Dedifferentiated amniotic fluid mesenchymal stem cell (primary cell): Measurements from ENCODE around the gene SPI1.

ENCODE experiments used
- DNase-seq: peaks from one replicate; pipeline ENCODE4 v3.0.0-alpha.2; 2016; ENCODE audit errors: extremely low spot score

The SPI1 gene

DNA sequence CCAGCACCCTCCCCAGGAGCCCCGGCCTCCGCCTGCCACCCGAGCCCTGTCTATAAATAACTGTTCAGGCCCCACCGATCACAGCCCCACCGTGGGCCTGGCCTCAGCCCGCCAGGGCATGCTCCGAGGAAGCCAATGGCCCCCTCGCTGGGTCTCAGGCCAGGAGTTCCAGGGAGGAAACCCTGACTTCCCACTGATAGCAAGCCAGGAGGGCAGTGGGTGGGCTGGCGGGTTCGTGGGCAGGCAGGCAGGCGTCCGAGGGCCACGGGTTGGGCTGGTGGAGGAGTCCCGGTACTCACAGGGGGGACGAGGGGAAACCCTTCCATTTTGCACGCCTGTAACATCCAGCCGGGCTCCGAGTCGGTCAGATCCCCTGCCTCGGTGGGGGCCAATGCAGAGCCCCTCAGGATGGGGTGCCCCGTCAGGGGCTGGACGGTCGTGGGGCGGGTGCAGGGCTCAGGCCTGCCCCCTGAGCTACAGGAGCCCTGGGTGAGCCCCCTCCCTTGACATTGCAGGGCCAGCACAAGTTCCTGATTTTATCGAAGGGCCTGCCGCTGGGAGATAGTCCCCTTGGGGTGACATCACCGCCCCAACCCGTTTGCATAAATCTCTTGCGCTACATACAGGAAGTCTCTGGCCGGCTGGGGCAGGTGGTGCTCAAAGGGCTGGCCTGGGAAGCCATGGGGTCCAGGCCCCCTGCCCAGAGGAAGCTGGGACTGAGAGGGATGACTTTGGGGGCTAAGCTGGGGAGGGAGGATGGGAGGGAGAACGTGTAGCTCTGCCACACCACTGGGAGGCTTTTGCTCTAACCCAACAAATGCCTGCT, at the start of gene SPI1:
Gene SPI1, minus strand, starts transcription at position 538 of the 826 bp plus-strand sequence. Its CDS starts 194 bp downstream, at position 344.
- no peak for DNase-seq

DNA sequence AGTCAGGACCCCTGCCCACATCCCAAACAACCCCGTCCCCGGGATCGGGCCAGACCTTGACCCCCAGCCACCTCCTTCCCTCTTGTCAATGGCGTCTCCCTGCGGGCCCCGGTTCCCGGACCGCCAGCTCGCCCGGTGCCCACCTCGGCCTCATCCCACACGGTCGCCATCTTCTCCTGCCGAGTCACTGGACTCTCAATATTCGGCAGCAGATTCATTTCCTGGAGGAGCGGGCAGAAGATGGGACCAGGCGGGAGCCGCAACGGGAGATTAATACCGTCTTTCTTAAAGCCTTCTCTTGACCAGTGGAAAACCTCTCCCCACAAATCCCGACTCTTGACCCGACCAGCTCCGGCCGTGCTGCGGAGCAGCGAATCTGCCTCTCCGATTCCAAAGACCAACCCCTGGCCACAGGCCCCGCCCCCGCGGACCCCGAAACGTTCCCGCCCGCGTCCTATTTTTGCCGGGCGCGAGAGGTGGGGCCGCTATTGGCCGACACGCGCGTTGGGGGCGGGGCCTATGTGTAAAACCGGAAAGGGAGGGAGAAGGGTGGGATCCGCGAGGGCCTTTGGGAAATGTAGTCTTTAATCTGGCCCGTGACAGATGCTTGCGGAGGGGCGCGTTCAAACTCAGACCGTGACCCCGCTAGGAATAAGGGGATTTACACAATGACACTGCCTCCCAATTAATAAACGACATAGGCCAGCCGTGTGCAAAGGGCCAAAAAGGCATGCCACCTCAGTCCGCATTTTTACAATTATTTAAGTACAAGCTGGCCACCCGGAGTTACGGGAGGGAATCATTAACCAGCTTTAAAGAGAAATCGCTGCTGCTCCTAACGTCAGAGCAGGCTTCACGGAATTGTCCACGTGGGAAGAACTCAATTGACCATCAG, 48.0 kb upstream of the SPI1 start, which contains the start of gene PSMC3:
Gene PSMC3, minus strand, starts transcription at position 378 of the 895 bp plus-strand sequence. Its CDS starts 160 bp downstream, at position 218.
- DNase-seq = peak; percentile 97

DNA sequence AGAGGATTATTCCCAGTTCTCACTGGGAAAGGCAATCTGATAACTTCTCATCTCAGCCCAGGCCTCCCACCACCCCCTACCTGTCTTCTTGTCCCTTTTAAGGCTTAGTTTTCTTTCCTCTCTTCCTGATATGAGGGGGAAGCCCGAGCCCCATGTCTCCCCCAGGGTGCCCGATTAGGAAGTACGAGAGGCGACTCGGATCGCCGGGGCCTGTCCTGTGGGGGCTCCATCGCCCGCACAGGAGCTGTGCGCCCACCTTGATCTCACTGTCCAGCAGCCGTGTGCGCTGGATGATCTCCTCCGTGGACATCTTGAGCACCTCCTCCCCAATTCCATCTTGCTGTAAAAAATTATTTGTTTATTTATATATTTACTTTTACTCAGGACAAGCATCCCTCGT, 47.3 kb upstream of the SPI1 start:
- DNase-seq = no peak

DNA sequence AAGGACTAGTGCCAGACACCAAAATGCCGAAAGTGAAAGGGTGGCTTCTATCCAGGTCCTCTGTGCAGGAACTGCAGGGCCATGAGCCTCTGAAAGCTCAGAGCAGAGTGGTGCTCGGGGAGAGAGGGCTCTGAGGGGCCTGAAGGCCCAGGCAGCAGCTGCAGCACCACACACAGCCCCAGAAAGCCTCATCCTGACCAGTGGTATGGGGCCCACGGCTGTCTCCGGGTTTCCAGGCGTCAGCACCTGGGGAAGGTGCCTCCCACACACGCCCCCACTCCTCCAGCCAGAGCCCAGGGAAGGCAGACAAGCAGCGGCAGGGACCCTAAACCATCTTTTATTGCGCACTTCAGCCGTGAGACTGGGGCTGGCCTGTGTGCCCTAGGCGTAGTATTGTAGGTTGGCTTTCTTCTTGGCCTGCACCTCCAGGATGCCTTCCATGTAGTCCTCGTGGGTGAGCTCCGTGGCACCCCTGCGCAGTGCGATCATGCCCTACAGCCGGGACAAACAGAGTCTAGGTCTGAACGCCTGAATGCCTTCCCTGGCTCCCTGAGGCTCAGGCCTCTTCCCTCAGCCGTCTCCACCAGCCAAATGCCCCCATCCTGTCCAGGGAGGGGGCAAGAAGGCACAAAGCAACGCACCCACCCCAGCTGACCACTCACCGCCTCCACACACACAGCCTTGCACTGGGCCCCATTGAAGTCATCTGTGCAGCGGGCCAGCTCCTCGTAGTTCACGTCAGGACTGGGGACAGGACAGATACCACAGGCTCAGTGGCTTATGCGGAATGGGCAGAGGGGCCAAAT, 40.3 kb upstream of the SPI1 start:
- DNase-seq = no peak

DNA sequence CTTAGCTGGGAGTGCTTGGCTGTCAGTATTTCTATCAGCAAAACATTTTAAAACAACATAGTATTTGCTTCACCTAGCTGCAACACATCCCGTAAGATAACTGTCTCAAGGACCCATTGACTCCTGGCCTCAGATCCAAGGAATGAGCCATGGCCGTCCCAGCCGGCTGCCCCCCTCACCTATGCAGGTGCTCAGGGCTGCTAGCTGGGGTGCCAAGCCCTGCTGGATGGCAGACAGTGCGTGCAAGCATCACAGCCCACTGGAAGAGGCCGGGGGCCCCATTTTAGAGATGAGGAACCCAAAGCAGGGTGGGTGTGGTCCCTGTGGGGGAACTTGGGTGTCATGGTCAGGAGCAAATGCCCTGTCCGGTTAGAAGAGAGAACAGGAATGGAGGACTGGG, 39.4 kb upstream of the SPI1 start:
- no peak for DNase-seq

DNA sequence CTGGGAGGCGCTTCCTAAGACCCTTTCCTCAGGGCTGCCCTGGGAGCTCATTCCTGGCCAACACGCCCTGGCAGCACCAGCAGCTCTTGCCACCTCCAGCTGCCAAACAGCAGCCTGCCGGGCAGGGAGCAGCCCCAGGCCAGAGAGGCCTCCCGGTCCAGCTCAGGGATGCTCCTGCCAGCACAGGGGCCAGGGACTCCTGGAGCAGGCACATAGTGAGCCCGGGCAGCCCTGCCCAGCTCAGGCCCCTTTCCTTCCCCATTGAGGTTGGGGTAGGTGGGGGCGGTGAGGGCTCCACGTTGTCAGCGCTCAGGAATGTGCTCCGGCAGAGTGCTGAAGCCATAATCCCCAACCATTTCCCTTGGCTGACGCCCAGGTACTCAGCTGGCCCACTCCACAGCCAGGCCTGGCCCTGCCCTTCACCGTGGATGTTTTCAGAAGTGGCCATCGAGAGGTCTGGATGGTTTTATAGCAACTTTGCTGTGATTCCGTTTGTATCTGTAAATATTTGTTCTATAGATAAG, 37.7 kb upstream of the SPI1 start:
- DNase-seq = peak; percentile 95

DNA sequence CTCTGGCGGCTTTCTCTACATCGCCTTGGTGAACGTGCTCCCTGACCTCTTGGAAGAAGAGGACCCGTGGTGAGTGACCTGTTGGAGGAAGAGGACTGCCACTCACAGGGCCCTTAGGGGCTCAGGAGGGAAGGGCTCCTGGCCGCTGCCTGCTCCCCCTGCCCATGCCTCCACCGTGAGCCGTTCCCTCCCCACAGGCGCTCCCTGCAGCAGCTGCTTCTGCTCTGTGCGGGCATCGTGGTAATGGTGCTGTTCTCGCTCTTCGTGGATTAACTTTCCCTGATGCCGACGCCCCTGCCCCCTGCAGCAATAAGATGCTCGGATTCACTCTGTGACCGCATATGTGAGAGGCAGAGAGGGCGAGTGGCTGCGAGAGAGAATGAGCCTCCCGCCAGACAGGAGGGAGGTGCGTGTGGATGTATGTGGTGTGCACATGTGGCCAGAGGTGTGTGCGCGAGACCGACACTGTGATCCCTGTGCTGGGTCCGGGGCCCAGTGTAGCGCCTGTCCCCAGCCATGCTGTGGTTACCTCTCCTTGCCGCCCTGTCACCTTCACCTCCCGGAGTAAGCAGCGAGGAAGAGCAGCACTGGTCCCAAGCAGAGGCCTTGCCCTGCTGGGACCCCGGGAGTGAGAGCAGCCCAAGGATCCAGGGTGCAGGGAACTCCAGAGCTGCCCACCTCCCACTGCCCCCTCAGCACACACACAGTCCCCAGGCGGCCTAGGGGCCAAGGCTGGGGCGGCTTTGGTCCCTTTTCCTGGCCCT, 36.9 kb upstream of the SPI1 start:
- DNase-seq = no peak

DNA sequence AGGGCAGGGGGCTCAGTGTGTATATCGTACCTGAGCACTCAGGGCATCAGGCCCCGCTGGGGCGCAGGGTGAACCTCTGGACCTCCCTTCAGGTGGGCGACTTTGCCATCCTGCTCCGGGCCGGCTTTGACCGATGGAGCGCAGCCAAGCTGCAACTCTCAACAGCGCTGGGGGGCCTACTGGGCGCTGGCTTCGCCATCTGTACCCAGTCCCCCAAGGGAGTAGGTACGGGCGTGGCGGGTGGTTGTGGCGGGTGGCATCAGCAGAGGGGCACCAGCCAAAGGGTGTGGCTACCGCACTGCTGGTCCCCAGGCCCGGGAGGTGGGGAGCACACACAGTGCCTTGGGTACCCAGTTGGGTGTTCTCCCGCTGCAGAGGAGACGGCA, 36.3 kb upstream of the SPI1 start:
- no peak for DNase-seq

DNA sequence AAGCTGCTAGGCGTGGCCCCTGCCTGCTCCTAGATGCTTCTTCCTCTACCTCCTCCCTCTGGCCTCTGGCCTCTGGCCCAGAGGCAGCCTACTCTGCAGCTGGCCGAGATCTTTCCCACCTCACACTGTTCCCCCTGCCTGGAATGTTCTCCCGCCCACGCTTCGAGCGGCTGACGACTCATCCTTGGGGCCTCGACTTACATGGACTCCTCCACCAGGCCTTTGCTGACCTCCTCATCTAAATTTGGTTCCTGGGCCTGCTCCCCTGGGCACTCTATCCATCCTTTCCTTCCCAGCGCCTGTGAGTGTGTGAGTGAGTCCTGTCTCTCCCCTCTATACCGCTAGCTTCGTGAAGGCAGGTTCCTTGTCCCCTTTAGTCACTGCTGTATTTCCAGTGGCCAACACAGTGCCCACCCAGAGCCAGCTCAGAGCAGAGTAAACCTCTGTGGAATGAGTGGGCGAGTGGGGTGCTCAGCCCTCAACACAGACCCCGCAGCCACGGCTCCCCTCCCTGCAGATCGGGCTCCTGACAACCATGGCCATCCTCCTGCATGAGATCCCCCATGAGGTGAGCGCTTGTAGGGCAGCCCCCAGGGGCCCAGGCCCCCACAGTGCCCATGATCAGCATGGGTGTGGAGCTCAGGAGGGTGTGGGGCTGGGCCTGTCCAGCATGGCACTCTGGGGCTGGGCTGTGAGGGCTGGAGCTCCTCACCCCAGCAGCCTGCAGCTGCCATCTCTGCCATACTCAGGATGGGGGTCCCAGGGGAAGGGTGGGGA, 35.7 kb upstream of the SPI1 start:
- no peak for DNase-seq

DNA sequence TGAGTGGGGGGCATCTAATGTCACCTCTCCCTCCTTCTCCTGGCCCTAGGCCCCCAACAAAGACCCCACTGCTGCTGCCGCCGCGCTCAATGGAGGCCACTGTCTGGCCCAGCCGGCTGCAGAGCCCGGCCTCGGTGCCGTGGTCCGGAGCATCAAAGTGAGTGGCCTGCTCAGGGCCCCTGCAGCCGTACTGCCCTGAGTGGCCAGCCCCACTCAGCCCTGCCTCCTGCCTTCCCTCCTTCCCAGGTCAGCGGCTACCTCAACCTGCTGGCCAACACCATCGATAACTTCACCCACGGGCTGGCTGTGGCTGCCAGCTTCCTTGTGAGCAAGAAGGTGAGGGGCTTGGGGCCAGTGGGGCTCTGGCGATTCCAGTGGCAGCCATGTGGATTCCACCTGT, 35.0 kb upstream of the SPI1 start:
- no peak for DNase-seq

DNA sequence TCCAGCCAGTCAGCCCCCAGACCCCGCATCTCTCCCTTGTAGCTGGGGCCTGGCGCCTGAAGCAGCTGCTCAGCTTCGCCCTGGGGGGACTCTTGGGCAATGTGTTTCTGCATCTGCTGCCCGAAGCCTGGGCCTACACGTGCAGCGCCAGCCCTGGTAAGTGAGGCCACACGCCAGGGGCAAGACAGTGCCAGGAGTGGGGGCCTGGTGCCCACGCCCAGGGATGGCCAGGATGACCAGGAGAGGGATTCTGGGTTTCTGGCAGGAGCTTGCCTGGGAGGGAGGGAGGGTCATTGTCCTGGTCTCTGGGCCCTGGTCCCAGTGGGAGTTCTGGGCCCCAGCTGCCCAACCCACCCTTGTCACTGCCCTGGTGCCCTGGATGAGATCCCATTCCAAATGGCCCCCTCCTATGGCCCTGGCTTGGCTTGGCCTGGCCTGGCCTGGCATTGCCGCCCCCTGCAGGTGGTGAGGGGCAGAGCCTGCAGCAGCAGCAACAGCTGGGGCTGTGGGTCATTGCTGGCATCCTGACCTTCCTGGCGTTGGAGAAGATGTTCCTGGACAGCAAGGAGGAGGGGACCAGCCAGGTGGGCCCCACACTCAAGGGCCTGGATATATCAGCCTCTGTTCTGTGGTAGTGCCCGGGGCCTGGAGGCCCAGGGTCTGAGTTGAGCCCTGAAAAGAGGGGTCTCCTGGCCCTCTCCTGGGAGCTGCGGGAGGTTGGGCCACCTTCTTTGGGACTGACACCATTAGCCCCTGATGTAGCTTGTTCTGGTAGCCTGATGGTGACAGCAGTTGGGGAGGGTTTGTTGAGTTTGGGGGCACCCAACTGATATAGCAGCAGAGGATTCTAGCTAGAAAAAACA, 33.8 kb upstream of the SPI1 start:
- DNase-seq = no peak

DNA sequence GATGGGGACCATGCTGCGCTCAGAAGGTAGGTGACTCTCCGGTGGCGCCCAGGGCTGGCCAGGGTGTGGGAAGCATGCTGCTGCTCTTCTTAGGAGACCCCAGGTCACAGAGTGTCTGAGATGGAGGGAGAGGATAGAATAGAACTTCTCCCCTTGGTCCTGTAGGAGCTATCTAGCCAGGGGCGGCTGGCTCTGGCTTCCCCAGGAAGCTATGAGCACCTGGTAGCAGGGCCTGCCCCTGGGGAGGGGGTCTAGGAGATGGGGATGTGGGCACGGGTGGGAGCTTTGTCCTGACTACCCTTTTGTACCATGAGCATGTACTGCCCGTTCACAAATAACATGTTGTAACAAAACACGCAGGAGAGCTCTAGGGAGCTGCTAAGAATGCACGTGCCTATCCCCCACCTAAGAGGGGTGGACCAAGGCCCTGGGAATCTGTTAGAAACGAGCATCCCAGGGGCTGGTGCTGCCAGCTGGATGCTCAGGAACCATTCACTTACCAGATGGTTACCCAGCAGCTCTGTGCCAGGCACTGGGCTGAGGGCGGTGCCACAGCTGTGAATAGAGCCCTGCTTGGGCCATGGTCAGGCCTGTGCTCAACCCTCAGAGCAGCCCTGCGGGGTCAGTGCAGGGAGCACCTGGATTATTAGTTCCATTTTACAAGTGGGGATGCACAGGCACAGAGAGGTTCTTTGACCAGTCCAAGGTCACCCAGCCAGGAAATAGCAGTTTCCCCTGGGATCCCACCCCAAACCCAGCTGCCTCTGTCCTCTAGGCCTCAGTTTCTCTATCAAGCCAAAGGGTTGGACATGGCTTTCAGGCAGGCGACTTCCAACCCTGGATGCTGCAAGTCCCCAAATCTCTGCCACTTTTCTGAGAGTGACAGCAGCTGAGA, 32.3 kb upstream of the SPI1 start:
- no peak for DNase-seq

DNA sequence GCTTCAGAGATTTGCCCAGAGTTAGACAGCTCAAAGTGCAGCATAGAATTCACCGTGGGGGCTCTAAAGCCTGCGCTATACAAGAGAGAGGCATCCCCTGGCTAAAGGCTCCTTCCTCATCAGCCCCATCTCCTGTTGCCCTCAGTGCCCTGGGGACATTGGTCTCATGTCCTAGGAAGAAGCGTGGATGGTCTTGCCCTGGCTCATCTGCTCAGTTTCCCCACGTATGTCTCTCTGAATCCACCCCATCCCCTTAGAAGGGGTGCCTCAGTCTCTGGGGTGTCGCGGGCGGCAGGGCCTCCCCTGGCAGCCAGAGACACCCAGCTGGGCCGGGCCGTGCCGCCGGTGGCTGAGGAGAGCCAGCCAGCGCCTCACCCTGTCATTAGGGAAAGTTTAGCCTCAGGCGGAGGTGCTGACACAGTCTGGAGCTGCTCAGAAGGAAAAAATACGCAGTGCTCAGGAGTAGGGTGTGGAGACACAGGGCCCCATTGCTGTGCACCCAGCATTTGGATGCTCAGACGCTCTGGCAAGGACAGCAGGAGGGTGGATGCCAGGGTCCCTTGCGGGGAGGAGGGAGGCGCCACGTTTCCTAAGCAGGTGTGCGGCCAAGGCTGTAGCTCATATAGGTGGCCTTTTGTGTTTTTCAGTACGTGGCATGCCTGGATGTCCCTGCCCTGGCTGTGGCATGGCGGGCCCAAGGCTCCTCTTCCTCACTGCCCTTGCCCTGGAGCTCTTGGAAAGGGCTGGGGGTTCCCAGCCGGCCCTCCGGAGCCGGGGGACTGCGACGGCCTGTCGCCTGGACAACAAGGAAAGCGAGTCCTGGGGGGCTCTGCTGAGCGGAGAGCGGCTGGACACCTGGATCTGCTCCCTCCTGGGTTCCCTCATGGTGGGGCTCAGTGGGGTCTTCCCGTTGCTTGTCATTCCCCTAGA, 31.4 kb upstream of the SPI1 start:
- DNase-seq = no peak

DNA sequence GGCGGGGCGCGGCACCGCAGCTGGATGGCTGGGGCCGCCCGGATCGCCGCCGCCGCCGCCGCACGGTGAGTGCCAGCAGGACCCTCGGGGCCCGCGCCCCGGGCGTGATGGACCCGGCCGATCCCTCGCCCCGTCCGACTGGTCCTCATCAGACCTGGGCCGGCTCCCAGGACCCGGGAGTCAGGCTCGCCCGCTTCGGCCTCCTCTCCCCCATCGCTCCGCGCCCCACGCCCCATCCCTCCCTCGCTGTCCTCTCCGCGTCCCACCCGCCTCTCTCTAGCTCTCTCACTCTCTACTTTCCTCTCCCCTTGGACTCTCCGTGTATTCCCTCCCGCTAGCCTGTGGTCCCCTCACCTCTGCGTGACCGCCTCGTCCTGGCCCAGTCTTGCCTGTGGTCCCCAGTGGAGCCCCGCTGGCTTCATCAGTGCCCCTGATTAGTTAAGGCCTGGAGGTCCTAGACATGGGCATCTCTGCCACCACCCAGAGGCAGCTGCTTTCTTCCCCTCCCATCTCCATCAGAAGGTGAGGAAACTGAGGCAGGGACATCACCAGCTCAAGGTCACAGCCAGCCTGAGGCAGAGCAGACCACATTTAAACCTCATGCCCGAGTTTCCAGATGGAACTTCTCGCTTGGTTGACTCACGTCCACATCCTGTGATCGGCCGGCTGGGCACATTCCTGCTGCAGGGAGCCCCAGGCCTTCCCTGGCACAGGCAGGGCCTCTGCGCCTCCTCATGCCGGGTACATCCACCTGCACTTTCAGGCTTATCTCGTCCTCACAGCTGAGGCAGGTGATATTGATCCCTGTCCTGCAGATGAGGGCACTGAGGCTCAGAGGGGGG, 30.5 kb upstream of the SPI1 start:
- peak; percentile 73 for DNase-seq

DNA sequence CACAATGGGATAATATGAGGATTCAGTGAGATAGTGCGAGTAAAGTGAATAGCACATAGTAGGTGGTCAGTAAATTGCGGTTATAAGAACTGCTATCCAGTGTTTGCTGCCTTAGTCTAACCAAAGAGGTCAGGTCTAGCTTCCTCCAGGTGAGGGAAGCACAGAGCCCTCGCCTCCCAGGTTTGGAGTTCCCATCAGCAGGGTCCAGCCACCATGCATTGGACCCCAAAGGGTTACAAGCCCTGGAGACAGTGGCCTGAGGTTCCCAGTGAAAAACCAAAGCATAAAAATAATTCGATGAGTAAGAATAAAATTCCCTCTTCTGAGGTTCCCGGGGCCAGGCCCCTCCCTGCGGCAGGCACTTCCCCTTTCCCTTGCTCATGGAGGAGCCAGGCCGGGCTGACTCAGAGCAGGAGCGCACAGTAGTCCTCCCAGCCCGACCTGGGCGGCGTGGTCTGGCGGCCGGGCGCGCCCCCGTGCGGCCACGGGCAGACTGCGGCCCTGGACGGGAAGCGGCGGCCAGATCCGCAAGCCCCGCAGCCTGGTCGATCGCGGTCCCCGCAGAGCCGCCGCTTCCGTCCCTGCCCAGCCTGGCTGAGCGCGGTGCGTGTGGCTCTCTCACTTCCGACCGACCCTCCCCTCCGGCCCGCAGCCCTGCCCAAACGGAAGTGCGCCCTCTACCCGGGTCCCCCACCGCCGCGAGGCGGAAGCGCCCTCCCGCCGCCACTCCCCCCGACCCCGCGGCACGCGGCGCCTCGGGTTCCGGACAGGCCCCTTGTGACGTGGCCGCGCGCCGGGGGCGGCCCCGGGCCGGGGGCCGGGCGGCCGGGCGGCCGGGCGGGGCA, 29.6 kb upstream of the SPI1 start, which contains the start of gene SLC39A13:
Gene SLC39A13, plus strand, starts transcription at position 845 of the 845 bp plus-strand sequence. CDS start 1,505 bp downstream, outside the sequence.
- DNase-seq = peak; percentile 92
